Breast epithelium (tissue), 3 donors: ENCODE results near the gene TNFRSF25.

Experiments used
- CTCF ChIP-seq, 3 donors: fragments of 450-650 bp; IDR thresholded peaks; one replicate each; pipeline ENCODE4 v1.5.1; 2016 to 2017; ENCODE audit warnings: antibody characterized with exemption in 3 of 3, mild to moderate bottlenecking in 3 of 3, moderate library complexity in 3 of 3
- POLR2A ChIP-seq: fragments of 450-650 bp; IDR thresholded peaks from one replicate; pipeline ENCODE4 v1.6.1; 2016; ENCODE audit warnings: antibody characterized with exemption, mild to moderate bottlenecking, moderate library complexity
- POLR2AphosphoS5 ChIP-seq, 3 donors: sonication (generic); formaldehyde crosslinking; IDR thresholded peaks; one replicate each; pipeline ENCODE4 v1.6.1; 2017; ENCODE audit warnings: antibody characterized with exemption in 3 of 3

- TF ChIP-seq POLR2A (no peak), CTCF (IDR thresholded peaks at IDR 0.05) (no peak), POLR2AphosphoS5 (IDR thresholded peaks at IDR 0.05) (no peak)
Observed at GRCh38 chr1:6426277-6426971, 39.5 kb downstream of the TNFRSF25 start.
